Lung (tissue), 12 donors: ENCODE results near the gene RABGAP1. TPM values are rescaled to one million over a fixed set of nuclear protein-coding genes. Genes with fewer than 3 reads are reported as not detected.

ENCODE experiments used
- ATAC-seq: fragments of 200-7000 bp; cut with Tn5 transposase; one replicate; pipeline ENCODE4 v1.9.1; 2020; ENCODE audit warnings: moderate number of reproducible peaks; ENCODE audit not compliant: insufficient read depth, low FRiP score
- DNase-seq, 3 donors: peaks; one replicate each; pipeline ENCODE4 v3.0.0-alpha.2; 2013 to 2017
- H3K27ac ChIP-seq, 2 donors: one replicate each; pipeline ENCODE4 v1.5.1; 2013; ENCODE audit warnings: mild to moderate bottlenecking in 2 of 2, moderate library complexity in 2 of 2, control low read depth in 1 of 2, inconsistent platforms in 1 of 2, low read depth in 1 of 2, low read length in 1 of 2
- H3K27me3 ChIP-seq, 3 donors: one replicate each; pipeline ENCODE4 v1.5.1; 2013; ENCODE audit warnings: low read length in 2 of 3; ENCODE audit not compliant: control insufficient read depth in 3 of 3, insufficient read depth in 3 of 3
- H3K36me3 ChIP-seq, 4 donors: one replicate each; pipeline ENCODE4 v1.5.1; 2013; ENCODE audit warnings: low read length in 4 of 4, mild to moderate bottlenecking in 1 of 4, moderate library complexity in 1 of 4; ENCODE audit not compliant: control insufficient read depth in 4 of 4, insufficient read depth in 4 of 4
- H3K4me1 ChIP-seq, 5 donors: one replicate each; pipeline ENCODE4 v1.5.1; 2013; ENCODE audit warnings: low read length in 5 of 5, mild to moderate bottlenecking in 2 of 5, moderate library complexity in 1 of 5; ENCODE audit not compliant: control insufficient read depth in 5 of 5, insufficient read depth in 5 of 5
- H3K4me3 ChIP-seq: one replicate; pipeline ENCODE4 v1.5.1; 2013; ENCODE audit warnings: mild to moderate bottlenecking, control low read depth, moderate library complexity
- H3K9ac ChIP-seq, 2 donors: one replicate each; pipeline ENCODE4 v1.5.1; 2013; ENCODE audit warnings: low read length in 2 of 2, control low read depth in 1 of 2; ENCODE audit not compliant: insufficient read depth in 1 of 2
- H3K9me3 ChIP-seq, 4 donors: one replicate each; pipeline ENCODE4 v1.5.1; 2013; ENCODE audit warnings: low read length in 3 of 4, mild to moderate bottlenecking in 1 of 4, moderate library complexity in 1 of 4; ENCODE audit not compliant: control insufficient read depth in 4 of 4, insufficient read depth in 3 of 4
- WGBS, 2 donors: extraction: QIAGEN DNeasy Blood & Tissue Kit; methylation state at CpG; one replicate each; pipeline ENCODE4 v1.1.7; 2013; 5-methylcytosine and 5-hydroxymethylcytosine counted together
- polyA plus RNA-seq, 2 donors: library from polyadenylated mRNA; stranded (reverse); fragments of 200-250 nt; gene quantifications; one replicate each; pipeline ENCODE4 v1.2.1, GENCODE V29; 2013
- total RNA-seq, 2 donors: library from RNA; depleted of rRNA in 1 of 2; stranded (reverse); fragments of >200 nt in 1 of 2; gene quantifications; one replicate each; pipeline ENCODE4 v1.2.1, GENCODE V29; 2014 to 2021
- TF ChIP-seq, protein P1 (sequence below): IDR thresholded peaks from 2 replicates; pipeline ENCODE4 v1.5.1; 2012; ENCODE audit warnings: mild to moderate bottlenecking; ENCODE audit errors: control extremely low read depth, extremely low read depth
- donor health status: control.
- donor health status: control.
- donor health status: Bipolar disorder and iron deficiency.
- donor health status: healthy.
- donor health status: DM: yes; HTN: yes; CAD: no.

Gene RABGAP1
- total and polyA plus RNA-seq, 4 donors = 9.6 to 103 (median 34.9) TPM

DNA sequence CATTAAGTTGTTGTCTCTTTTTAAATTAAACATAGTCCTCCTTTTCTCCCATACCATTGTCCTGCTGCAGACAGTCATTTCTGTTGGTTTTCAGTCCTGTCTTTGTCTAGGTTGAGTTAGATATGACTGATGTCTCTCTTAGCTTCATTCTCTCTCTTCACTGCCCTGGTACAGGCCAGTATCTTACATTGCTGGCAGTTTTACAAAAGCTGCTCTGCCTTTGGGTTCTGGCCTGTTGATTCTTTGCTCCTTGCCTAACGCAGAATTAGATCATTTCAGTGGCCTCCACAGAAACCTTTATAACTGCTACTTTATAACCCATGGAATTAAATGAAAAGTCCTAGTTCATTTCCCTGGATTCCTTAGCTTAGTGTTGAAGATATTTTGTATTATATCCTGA lies 126.3 kb downstream of the RABGAP1 start:
- ATAC-seq (no peak), DNase-seq (no peak)
- Histone ChIP-seq H3K4me1 (peaks cover 0 to 7% (median 2%) of the 10 kb centered on the region in 5 donors), H3K27me3 (no peaks in the 10 kb centered on the region), H3K4me3 (no peak overlapping the region), H3K9ac (no peak overlapping the region), H3K9me3 (no peaks in the 10 kb centered on the region), H3K36me3 (peaks cover 7 to 32% (median 25%) of the 10 kb centered on the region in 4 donors), H3K27ac (no peak overlapping the region)
- TF ChIP-seq, protein P1, sequence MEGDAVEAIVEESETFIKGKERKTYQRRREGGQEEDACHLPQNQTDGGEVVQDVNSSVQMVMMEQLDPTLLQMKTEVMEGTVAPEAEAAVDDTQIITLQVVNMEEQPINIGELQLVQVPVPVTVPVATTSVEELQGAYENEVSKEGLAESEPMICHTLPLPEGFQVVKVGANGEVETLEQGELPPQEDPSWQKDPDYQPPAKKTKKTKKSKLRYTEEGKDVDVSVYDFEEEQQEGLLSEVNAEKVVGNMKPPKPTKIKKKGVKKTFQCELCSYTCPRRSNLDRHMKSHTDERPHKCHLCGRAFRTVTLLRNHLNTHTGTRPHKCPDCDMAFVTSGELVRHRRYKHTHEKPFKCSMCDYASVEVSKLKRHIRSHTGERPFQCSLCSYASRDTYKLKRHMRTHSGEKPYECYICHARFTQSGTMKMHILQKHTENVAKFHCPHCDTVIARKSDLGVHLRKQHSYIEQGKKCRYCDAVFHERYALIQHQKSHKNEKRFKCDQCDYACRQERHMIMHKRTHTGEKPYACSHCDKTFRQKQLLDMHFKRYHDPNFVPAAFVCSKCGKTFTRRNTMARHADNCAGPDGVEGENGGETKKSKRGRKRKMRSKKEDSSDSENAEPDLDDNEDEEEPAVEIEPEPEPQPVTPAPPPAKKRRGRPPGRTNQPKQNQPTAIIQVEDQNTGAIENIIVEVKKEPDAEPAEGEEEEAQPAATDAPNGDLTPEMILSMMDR = no peak
- WGBS, 2 donors = 94 to 95% methylated on average over 1 of the region's 1 CpG

DNA sequence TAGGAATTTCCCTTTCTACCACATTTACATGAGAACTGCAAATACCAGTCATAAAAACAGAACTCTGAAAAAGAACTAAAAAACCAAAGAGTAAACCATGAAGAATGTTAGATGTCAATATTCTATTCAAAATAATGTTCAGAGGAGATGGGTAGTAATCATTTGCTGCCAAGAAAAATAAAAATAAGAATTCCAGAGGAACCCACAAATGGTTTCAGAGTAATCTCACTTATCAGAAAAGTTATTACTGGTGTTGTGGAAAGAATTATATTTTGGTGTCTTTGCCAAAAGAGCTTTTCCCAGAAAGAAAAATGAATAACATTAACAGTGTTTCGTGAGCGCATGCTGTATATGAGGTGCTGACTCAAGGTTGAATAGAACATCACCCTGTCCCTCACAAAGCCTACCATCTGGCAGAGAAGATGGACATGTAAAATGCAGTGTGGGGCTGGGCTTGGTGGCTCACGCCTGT lies 128.2 kb downstream of the RABGAP1 start:
- Histone ChIP-seq H3K4me1 (peaks cover 0 to 6% (median 0%) of the 10 kb centered on the region in 5 donors), H3K4me3 (no peak overlapping the region), H3K9me3 (no peaks in the 10 kb centered on the region), H3K27ac (no peak overlapping the region), H3K36me3 (peaks cover 10 to 39% (median 30%) of the 10 kb centered on the region in 4 donors), H3K9ac (no peak overlapping the region), H3K27me3 (no peaks in the 10 kb centered on the region)
- 82 to 90% methylated on average over 3 of the region's 3 CpGs for WGBS, 2 donors
- TF ChIP-seq, protein P1 = no peak
- ATAC-seq = peak; percentile 58
- no peak for DNase-seq

DNA sequence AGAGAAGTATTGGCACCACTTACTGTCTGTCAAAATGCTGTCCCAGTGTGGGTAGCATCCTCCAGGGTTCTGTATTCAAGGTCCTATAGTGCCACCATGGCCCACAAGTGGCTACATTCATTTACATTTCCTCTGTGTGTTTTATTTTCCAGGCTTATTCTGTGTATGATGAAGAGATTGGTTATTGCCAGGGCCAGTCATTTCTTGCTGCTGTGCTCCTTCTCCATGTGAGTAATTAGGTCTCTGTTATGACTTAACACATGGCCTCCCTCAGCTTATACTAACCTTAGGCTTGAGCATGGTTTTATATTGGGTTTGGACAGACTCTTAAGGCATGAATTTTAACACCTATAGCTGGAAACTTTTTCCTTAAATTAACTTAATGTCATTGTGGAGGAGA lies 129.4 kb downstream of the RABGAP1 start:
- no peak for ATAC-seq
- Histone ChIP-seq H3K9me3 (no peaks in the 10 kb centered on the region), H3K4me3 (no peak overlapping the region), H3K27me3 (no peaks in the 10 kb centered on the region), H3K27ac (no peak overlapping the region), H3K36me3 (peaks cover 10 to 39% (median 30%) of the 10 kb centered on the region in 4 donors), H3K9ac (no peak overlapping the region), H3K4me1 (peaks cover 0 to 6% (median 0%) of the 10 kb centered on the region in 5 donors)
- DNase-seq = no peak
- TF ChIP-seq, protein P1 = no peak
